Kidney (tissue), 14 donors: ENCODE data around the gene FBXL12. TPM values are rescaled to one million over a fixed set of nuclear protein-coding genes. Genes with fewer than 3 reads are reported as not detected.
"Not testable (repeated sequence)": the region's sequence is repeated elsewhere in the genome, so short reads cannot be mapped to it uniquely, and the experiment has no call there.

Experiments used
- DNase-seq, 5 donors: peaks; one replicate each; pipeline ENCODE4 v3.0.0-alpha.2; 2013 to 2020
- FAIRE-seq: peaks from 2 replicates; lab custom pipeline; 2012; peaks lifted over from hg19 to GRCh38; lab: Jason Lieb, UNC
- H3K27ac ChIP-seq, 2 donors: one replicate each; pipeline ENCODE4 v1.7.0; 2013; ENCODE audit warnings: low read depth in 2 of 2, low read length in 2 of 2, inconsistent platforms in 1 of 2
- H3K27me3 ChIP-seq: one replicate; pipeline ENCODE4 v1.7.1; 2013; ENCODE audit warnings: low read length, inconsistent platforms; ENCODE audit not compliant: control insufficient read depth, insufficient read depth
- H3K36me3 ChIP-seq, 3 donors: one replicate each; pipeline versions ENCODE4 v1.7.0 to v1.7.1; 2013; ENCODE audit warnings: low read length in 3 of 3, control low read depth in 1 of 3, inconsistent platforms in 1 of 3; ENCODE audit not compliant: insufficient read depth in 3 of 3, control insufficient read depth in 2 of 3
- H3K4me1 ChIP-seq, 3 donors: one replicate each; pipeline versions ENCODE4 v1.7.0 to v1.7.1; 2013; ENCODE audit warnings: low read length in 3 of 3, inconsistent platforms in 1 of 3, low read depth in 1 of 3; ENCODE audit not compliant: control insufficient read depth in 2 of 3, insufficient read depth in 2 of 3
- H3K4me3 ChIP-seq, 3 donors: one replicate each; pipeline versions ENCODE4 v1.7.0 to v1.8.1; 2013; ENCODE audit warnings: low read length in 3 of 3, control low read depth in 1 of 3, inconsistent platforms in 1 of 3
- H3K9ac ChIP-seq, 3 donors: one replicate each; pipeline versions ENCODE4 v1.7.0 to v1.7.1; 2013; ENCODE audit warnings: low read length in 3 of 3, control low read depth in 1 of 3, inconsistent platforms in 1 of 3
- H3K9me3 ChIP-seq, 3 donors: one replicate each; pipeline versions ENCODE4 v1.7.0 to v1.7.1; 2013; ENCODE audit warnings: low read length in 3 of 3, control low read depth in 1 of 3, inconsistent platforms in 1 of 3; ENCODE audit not compliant: control insufficient read depth in 2 of 3, insufficient read depth in 1 of 3
- CTCF ChIP-seq: IDR thresholded peaks from 3 replicates; pipeline ENCODE4 v1.5.1; 2012; ENCODE audit warnings: mild to moderate bottlenecking, moderate library complexity, borderline replicate concordance; ENCODE audit not compliant: insufficient read depth; ENCODE audit errors: extremely low read depth
- intact Hi-C: fragments of 100-400 bp; cut with DNase I; formaldehyde crosslinking; loops from one replicate; pipeline ENCODE4 v1.11.1; 2022
- polyA plus RNA-seq: library from polyadenylated mRNA; stranded (reverse); fragments of 350-450 nt; fragmentation: Illumina TruSeq; extraction: RNeasy Lipid Tissue Mini Kit (QIAGEN cat#74804); gene quantifications from one replicate; pipeline ENCODE4 v1.2.3, GENCODE V29; 2014; ENCODE audit warnings: low read depth, low replicate concordance; ENCODE audit not compliant: insufficient read depth
- total RNA-seq: library from RNA; stranded (reverse); fragmentation: NEBNext Ultra II Directional; extraction: Animal tissue kit (Norgen Biotek cat#: 25700); gene quantifications from one replicate; pipeline ENCODE4 v1.2.1, GENCODE V29; 2021
- donor health status: control.
- donor health status: control.
- donor health status: control.
- donor health status: control.
- donor health status: control.
- donor health status: DM: yes; HTN: yes; CAD: no.
- donor health status: Normal renal cell carcinoma (clear cell type).

Gene FBXL12
- total and polyA plus RNA-seq, 2 donors from 2014 or later: 12.7 to 22.2 TPM

- no peak overlapping the region for H3K27ac ChIP-seq
- H3K4me3 ChIP-seq: no peak overlapping the region
- intact Hi-C loops: no loop called here
- FAIRE-seq (no peak), DNase-seq (peak in 1 of 5 donors; percentile 50)
- no peaks in the 10 kb centered on the region for H3K9me3 ChIP-seq
- no peaks in the 10 kb centered on the region for H3K27me3 ChIP-seq
- peaks cover 3 to 31% (median 18%) of the 10 kb centered on the region in 3 donors for H3K36me3 ChIP-seq
- H3K4me1 ChIP-seq: no peaks in the 10 kb centered on the region
- no peak overlapping the region for H3K9ac ChIP-seq
- TF ChIP-seq CTCF: no peak
These were observed 28.3 kb upstream of the FBXL12 start for GRCh38 chr19:9847087-9847671.

GRCh38 chr19:9843626-9844273 is 24.9 kb upstream of the FBXL12 start:
- H3K4me3 ChIP-seq, H3K27me3 ChIP-seq, H3K9me3 ChIP-seq, intact Hi-C loops, H3K4me1 ChIP-seq, FAIRE-seq, H3K27ac ChIP-seq, DNase-seq, H3K9ac ChIP-seq: not testable (repeated sequence)
- H3K36me3 ChIP-seq: peaks cover 7 to 50% (median 30%) of the 10 kb centered on the region in 3 donors

- no peak overlapping the region for H3K4me3 ChIP-seq
- intact Hi-C loops: no loop called here
- H3K36me3 ChIP-seq: peaks cover 8 to 52% (median 32%) of the 10 kb centered on the region in 3 donors
These were observed 24.2 kb upstream of the FBXL12 start for GRCh38 chr19:9842834-9843625.

More at GRCh38 chr19:9842834-9843625, 24.2 kb upstream of the FBXL12 start:
- no peak for FAIRE-seq
- TF ChIP-seq CTCF: no peak
- no peaks in the 10 kb centered on the region for H3K4me1 ChIP-seq
- no peak for DNase-seq
- no peaks in the 10 kb centered on the region for H3K9me3 ChIP-seq
- no peaks in the 10 kb centered on the region for H3K27me3 ChIP-seq
- no peak overlapping the region for H3K9ac ChIP-seq
- no peak overlapping the region for H3K27ac ChIP-seq
